HG03039 (cell line): ENCODE data around the gene PHACTR1.
"Not testable (repeated sequence)": the region's sequence is repeated elsewhere in the genome, so short reads cannot be mapped to it uniquely, and the experiment has no call there.

Experiments used
- ATAC-seq: cut with Tn5 transposase; IDR thresholded peaks from one replicate; pipeline ENCODE4 v1.9.1; 2021; ENCODE audit warnings: mild to moderate bottlenecking, moderate library complexity; ENCODE audit not compliant: unreplicated experiment

The PHACTR1 gene

GRCh38 chr6:12716298-12716916 is at the start of gene PHACTR1:
TSS of gene PHACTR1 (plus strand) at chr6:12716767.
- ATAC-seq, result no peak

DNA sequence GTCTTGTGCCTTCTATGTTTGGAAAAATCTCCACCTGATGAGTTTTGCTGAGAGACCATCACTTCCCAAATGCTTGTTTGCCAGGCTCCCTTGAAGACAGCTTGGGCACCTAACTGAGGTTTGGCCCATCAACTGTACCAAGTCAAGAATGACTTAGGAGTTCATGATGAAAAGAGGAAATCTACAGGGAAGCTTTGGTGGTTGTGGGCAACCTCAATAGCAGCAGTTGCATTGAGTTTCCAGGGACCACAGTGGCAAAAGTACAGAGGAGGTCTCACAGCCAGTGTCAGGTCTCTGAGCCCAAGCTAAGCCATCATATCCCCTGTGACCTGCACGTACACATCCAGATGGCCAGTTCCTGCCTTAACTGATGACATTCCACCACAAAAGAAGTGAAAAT is 49.7 kb upstream of the PHACTR1 start:
- no peak for ATAC-seq

DNA sequence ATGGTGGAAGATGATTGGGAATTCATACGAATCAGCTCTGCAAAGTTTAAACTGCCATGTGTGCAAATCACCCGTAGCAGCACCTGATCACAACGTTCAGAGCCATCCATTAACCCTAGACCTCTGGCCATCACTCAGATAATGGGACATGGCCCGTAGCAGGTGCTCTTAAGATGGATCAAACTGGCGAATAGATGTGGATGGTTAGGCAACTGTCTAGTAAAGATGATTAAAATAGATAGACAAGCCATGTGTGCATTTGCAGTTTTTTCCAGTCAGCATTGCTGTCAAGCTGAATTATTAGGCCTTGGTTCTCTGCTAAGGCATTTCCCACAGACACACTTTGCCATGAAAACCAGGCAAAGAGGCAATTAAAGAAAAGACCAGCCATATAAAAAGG is 40.6 kb upstream of the PHACTR1 start:
- no peak for ATAC-seq

GRCh38 chr6:12679341-12679740 is 37.2 kb upstream of the PHACTR1 start:
- ATAC-seq, result no peak

GRCh38 chr6:12693122-12693521 is 23.4 kb upstream of the PHACTR1 start:
- ATAC-seq, result no peak

- ATAC-seq, result no peak
Observed at GRCh38 chr6:12698298-12698697, 18.3 kb upstream of the PHACTR1 start.

GRCh38 chr6:12704946-12705345 is 11.6 kb upstream of the PHACTR1 start:
- ATAC-seq, result no peak

DNA sequence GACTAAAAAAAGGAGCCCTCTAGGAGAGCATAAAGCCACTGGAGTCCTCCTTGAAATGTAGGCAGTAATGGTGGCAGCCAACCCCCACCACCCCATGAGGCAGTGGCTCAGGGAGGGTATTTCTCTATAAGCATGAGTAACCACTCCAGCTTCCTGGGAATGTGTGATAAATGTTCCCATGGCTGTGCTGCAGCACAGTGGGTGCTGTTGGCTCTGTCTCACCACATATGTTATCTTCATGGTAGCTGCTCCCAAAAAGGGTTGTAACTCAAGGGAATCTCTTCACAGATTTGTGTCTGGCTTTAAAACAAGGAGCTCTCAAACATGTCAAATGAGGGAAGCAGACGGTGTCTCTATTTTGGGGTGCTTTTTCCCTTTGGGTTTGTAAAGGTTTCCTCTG is 7.5 kb upstream of the PHACTR1 start:
- no peak for ATAC-seq

DNA sequence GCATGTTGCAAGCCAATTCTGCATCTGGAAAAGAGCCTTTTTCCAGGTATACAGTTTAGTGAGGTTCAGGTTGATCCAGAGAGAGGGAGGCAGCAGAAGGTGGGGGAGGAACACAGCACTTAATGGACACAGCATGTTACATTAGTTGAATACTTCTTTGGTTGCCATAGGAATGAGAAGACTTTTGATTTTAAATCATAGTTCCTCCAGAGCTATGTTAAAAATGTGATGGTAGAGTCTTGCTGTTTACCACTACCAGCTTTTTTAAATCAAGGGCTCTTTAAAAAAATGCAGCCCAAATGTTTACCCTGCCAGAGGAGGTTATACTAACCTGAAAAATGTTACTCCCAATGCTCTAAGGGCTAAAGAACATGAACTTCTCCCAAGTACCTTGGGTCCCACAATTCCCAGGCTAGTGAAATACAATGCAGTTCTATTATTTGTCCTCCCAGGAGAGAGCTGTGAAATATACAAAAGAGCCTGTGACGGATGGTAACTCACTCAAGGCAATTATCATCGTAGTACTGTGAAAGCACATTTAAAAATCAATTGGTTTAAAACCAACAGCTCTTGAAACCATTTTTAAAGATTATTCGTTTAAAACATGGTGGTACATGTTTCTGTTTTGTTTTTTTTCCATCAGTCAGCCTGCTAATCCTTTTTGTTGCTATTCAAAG is 6.9 kb upstream of the PHACTR1 start:
- no peak for ATAC-seq

DNA sequence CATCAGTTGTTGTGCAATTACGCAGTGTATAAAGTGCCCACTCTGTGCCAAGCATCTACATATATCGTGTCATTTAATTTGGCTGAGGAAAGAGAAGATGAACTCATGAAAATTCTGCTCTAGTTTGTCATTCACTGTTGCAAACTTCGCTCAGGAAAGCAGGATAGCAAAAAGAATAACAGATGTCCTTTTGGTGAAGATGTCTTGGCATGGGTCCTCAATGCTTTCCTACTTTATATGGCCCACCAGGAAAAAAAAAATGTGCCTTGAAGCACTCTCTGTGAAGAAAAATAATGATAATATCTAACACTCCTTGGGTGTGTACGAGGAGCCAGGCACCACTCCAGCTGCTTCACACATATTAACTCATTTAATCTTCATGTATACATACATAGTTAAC is 5.6 kb upstream of the PHACTR1 start:
- no peak for ATAC-seq

DNA sequence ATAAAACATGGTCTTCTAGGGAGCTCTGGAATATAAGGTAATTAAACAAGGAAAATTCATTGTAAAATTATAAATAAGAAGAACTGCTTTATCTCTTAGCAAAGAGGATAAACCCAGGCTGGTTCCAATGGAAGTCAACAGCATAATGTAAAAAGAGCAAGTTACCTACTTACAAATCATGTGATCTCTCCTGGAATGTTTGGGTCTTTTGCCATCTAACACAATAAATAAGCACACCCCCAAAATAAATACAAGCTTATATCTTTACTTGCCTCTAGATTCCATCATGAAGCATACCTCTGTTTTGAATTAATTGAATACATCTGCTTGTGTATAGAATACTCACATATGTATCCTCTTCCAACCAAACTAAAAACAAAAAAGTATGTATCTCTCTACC is 2.5 kb upstream of the PHACTR1 start:
- no peak for ATAC-seq

DNA sequence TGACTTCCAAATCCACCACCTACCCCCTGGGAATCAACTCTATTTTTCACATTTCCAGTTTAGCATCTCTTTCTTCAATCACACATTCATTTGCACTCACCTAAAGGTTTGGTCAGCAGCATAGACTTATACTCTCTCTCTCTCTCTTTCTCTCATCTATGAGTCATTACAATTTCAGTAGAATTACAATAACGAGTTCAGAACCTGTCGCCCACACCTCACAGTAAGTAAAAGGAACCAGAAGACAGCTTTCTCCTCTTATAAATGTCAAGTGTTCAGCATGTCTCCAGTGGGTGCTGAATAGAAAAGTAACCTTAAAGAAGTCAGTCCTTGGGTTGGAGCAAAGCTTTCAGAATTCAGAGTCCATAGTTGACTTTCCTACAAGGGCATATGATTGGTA is 1.1 kb upstream of the PHACTR1 start:
- ATAC-seq, result no peak

- no peak for ATAC-seq
Observed at GRCh38 chr6:12717356-12717755, 789 bp downstream of the PHACTR1 start.

- no peak for ATAC-seq
Observed at GRCh38 chr6:12718015-12718414, 1.4 kb downstream of the PHACTR1 start.

DNA sequence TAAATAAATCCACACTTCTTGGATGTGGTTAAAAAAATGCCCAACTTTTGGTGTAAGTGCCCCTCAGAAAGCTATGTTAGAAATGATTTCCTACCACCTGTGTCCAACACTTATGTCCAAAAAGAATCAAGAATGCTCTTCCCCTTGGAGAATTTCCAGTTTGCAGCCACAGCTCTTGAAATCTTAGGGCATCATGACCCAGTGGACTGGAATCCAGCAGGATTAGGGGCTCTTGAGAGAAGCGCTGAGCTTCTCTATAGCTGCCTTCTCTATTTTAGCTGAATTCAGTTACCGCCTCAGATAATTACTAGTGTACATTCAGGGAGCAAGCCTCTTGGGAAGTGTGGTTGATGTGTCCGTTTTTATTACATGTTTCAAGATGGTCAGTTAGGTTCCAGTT is 2.5 kb downstream of the PHACTR1 start:
- ATAC-seq, result no peak

DNA sequence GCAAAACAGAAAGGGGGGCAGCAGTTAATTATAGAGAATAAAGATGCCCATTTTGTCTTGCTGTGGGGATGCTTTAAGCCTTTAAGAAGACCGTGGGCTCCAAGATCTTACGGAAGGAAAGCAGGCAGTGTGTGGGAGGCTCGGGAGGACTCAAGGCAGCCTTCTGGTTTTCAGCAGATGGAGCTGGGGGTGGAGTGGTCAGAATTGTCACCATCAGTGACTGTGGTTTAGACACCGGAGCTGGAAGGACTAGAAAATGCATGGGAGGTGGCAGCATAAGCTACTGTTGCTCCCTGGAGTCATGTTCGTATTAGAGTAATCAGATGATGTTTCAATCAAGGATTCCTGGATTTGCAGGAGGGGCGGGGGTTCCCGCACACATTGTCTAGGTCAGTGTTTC is 3.7 kb downstream of the PHACTR1 start:
- no peak for ATAC-seq

GRCh38 chr6:12725263-12725662 is 8.7 kb downstream of the PHACTR1 start:
- ATAC-seq, result no peak

GRCh38 chr6:12729467-12729866 is 12.9 kb downstream of the PHACTR1 start:
- ATAC-seq, result no peak

DNA sequence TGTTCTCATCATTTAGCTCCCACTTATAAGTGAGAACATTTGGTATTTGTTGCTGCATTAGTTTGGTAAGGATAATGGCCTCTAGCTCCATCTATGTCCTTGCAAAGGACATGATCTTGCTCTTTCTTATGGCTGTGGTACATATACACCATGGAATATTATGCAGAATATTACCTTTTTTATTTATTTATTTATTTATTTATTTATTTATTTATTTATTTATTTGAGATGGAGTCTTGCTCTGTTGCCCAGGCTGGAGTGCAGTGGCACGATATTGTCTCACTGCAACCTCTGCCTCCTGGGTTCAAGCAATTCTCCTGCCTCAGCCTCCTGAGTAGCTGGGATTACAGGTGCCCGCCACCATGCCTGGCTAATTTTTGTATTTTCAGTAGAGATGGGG is 14.2 kb downstream of the PHACTR1 start:
- not testable (repeated sequence) for ATAC-seq

DNA sequence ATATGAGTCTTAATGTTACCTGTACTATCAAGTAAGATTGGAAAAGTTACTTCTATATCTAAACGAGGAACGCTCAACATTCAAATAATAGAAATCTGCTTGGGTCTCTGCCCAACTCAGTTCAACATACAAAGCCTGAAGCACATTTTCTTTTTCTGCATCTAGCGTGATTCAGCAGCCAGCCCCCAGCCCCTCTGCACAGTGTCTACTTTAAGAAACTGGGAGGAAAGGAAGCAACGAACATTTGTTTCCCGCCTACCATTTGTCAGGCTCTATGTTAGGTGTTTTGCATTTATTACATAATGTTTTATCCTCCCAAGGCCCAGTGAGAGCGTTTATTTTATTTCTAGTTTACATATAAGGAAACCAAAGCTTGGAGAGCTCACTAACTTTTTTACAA is 17.3 kb downstream of the PHACTR1 start:
- ATAC-seq, result no peak

GRCh38 chr6:12735786-12736185 is 19.2 kb downstream of the PHACTR1 start:
- ATAC-seq, result no peak

GRCh38 chr6:12748411-12748810 is 31.8 kb downstream of the PHACTR1 start:
- ATAC-seq, result no peak
